GM12878 (cell line): Measurements from ENCODE around the gene ITGB2. TPM values are rescaled to one million over a fixed set of nuclear protein-coding genes. Genes with fewer than 3 reads are reported as not detected.

Source experiments
- ATAC-seq: fragments of 200-7000 bp; cut with Tn5 transposase; 3 replicates; pipeline ENCODE4 v1.9.1; 2020; ENCODE audit warnings: mild to moderate bottlenecking, moderate library complexity
- BruUV-seq: library from RNA; stranded (reverse); fragments of 400-500 nt; replicated peaks from 2 replicates; lab custom pipeline; 2021; lab: Mats Ljungman, UMichigan
- CTCF ChIA-PET: fragments of 300-600 bp; sonication (Branson Sonifier 250); formaldehyde crosslinking; extraction: SDS; loops from one replicate; lab custom pipeline; 2021; ENCODE audit warnings: inconsistent platforms; lab: Yijun Ruan, JAX
- POLR2A ChIA-PET: fragments of 350-600 bp; formaldehyde crosslinking; extraction: SDS; loops from one replicate; lab custom pipeline; 2021; ENCODE audit warnings: inconsistent platforms; lab: Charles Lee
- RAD21 ChIA-PET: fragments of 300-600 bp; sonication (Branson Sonifier 250); formaldehyde crosslinking; loops from one replicate; lab custom pipeline; 2023; ENCODE audit warnings: antibody characterized with exemption; ENCODE audit not compliant: unreplicated experiment; lab: Charles Lee
- SMC1A ChIA-PET: fragments of 300-600 bp; sonication (Branson Sonifier 250); formaldehyde crosslinking; loops from one replicate; lab custom pipeline; 2023; ENCODE audit not compliant: unreplicated experiment, uncharacterized antibody; lab: Charles Lee
- DNase-seq: peaks from one replicate; pipeline ENCODE4 v3.0.0-alpha.2; 2011; ENCODE audit warnings: low read depth, low spot score
- FAIRE-seq: peaks from 3 replicates; lab custom pipeline; 2011; peaks lifted over from hg19 to GRCh38; lab: Jason Lieb, UNC
- H2AFZ ChIP-seq: 2 replicates; pipeline ENCODE4 v1.6.0; 2011; ENCODE audit warnings: low read depth, low read length, control low read depth; ENCODE audit not compliant: control insufficient read depth
- H3K27ac ChIP-seq: 2 replicates; pipeline ENCODE4 v1.5.1; 2011; ENCODE audit warnings: control low read depth; ENCODE audit not compliant: control insufficient read depth, insufficient read depth
- H3K27me3 ChIP-seq, 2 experiments: replicated peaks in 1 of 2; 2 replicates each; pipeline versions ENCODE4 v1.6.0 to v1.6.1; 2011; ENCODE audit warnings: low read length in 1 of 2; ENCODE audit not compliant: control insufficient read depth in 2 of 2, insufficient read depth in 2 of 2
- H3K36me3 ChIP-seq, 2 experiments: 2 replicates each; pipeline ENCODE4 v1.5.1; 2011; ENCODE audit warnings: low read length in 1 of 2; ENCODE audit not compliant: control insufficient read depth in 2 of 2, insufficient read depth in 2 of 2
- H3K4me1 ChIP-seq: 2 replicates; pipeline ENCODE4 v1.6.1; 2011; ENCODE audit warnings: mild to moderate bottlenecking, low read length, moderate library complexity, mixed read lengths; ENCODE audit not compliant: control insufficient read depth, insufficient read depth
- H3K4me2 ChIP-seq: 2 replicates; pipeline ENCODE4 v1.6.0; 2011; ENCODE audit warnings: control low read depth; ENCODE audit not compliant: control insufficient read depth, insufficient read depth
- H3K4me3 ChIP-seq: fragments of 200-600 bp; sonication (generic); 2 replicates; pipeline ENCODE4 v1.5.1; 2016
- H3K79me2 ChIP-seq: 2 replicates; pipeline ENCODE4 v1.6.0; 2011; ENCODE audit warnings: low read length; ENCODE audit not compliant: control insufficient read depth, insufficient read depth
- H3K9ac ChIP-seq: 2 replicates; pipeline ENCODE4 v1.8.0; 2011; ENCODE audit warnings: low read length, control low read depth, mixed read lengths; ENCODE audit not compliant: control insufficient read depth, insufficient read depth
- H3K9me3 ChIP-seq: replicated peaks from 3 replicates; pipeline ENCODE4 v1.5.1; 2011; ENCODE audit warnings: mild to moderate bottlenecking, low read length; ENCODE audit not compliant: control insufficient read depth, insufficient read depth
- H4K20me1 ChIP-seq: 2 replicates; pipeline ENCODE4 v1.6.0; 2011; ENCODE audit not compliant: control insufficient read depth, insufficient read depth
- ATF7 ChIP-seq: fragments of 450-650 bp; IDR thresholded peaks from 2 replicates; pipeline ENCODE4 v1.6.1; 2016; ENCODE audit warnings: low read depth, mild to moderate bottlenecking
- BACH1 ChIP-seq: fragments of 450-650 bp; IDR thresholded peaks from 2 replicates; pipeline ENCODE4 v1.6.1; 2017; ENCODE audit warnings: mild to moderate bottlenecking, borderline replicate concordance
- BCL11A ChIP-seq: IDR thresholded peaks from 2 replicates; pipeline ENCODE4 v1.6.1; 2011; ENCODE audit warnings: low read depth, low read length
- CHD2 ChIP-seq: IDR thresholded peaks from 2 replicates; pipeline ENCODE4 v1.6.1; 2011; ENCODE audit warnings: low read depth, low read length, improper control_type of control experiment, borderline replicate concordance
- EGR1 ChIP-seq, 2 experiments: IDR thresholded peaks; 1 replicate in 1 of 2; 2 replicates in 1 of 2; pipeline ENCODE4 v1.6.1; 2011 to 2012; ENCODE audit warnings: low read depth in 2 of 2, low read length in 2 of 2, borderline replicate concordance in 1 of 2, mild to moderate bottlenecking in 1 of 2, moderate library complexity in 1 of 2
- RELA ChIP-seq: fragments of 450-650 bp; IDR thresholded peaks from 2 replicates; pipeline ENCODE4 v1.8.0; 2014; ENCODE audit warnings: borderline replicate concordance; ENCODE audit not compliant: partially characterized antibody
- SIN3A ChIP-seq: IDR thresholded peaks from 2 replicates; pipeline ENCODE4 v1.6.1; 2012; ENCODE audit warnings: low read depth, low read length, improper control_type of control experiment
- SIX5 ChIP-seq: IDR thresholded peaks from 2 replicates; pipeline ENCODE4 v1.6.1; 2011; ENCODE audit warnings: mild to moderate bottlenecking, low read depth, low read length, moderate library complexity; ENCODE audit not compliant: severe bottlenecking
- SMARCA5 ChIP-seq: fragments of 450-650 bp; IDR thresholded peaks from 2 replicates; pipeline ENCODE4 v1.6.1; 2017; ENCODE audit warnings: mild to moderate bottlenecking
- SUZ12 ChIP-seq: fragments of 200-600 bp; sonication (generic); IDR thresholded peaks from one replicate; pipeline ENCODE4 v1.6.1; 2018; ENCODE audit warnings: antibody characterized with exemption, mild to moderate bottlenecking; ENCODE audit not compliant: unreplicated experiment
- YBX1 ChIP-seq: fragments of 450-650 bp; IDR thresholded peaks from 2 replicates; pipeline ENCODE4 v1.6.1; 2016; ENCODE audit warnings: antibody characterized with exemption
- ZNF24 ChIP-seq: fragments of 450-650 bp; IDR thresholded peaks from 2 replicates; pipeline ENCODE4 v1.6.1; 2017; ENCODE audit warnings: antibody characterized with exemption, mild to moderate bottlenecking
- ZNF274 ChIP-seq: IDR thresholded peaks from one replicate; pipeline ENCODE4 v1.8.0; 2011; ENCODE audit not compliant: insufficient read length, insufficient read depth
- ZNF622 ChIP-seq: fragments of 450-650 bp; IDR thresholded peaks from 2 replicates; pipeline ENCODE4 v1.6.1; 2017; ENCODE audit warnings: mild to moderate bottlenecking, inconsistent platforms
- WGBS: methylation state at CpG from one replicate; pipeline ENCODE4 v1.1.6; 2016; ENCODE audit warnings: low lambda C conversion rate; ENCODE audit not compliant: insufficient replicate concordance, insufficient coverage; ENCODE audit errors: missing lambda C conversion rate; 5-methylcytosine and 5-hydroxymethylcytosine counted together
- in situ Hi-C: fragments of 300-500 bp; cut with MboI; formaldehyde crosslinking; loops from 9 replicates; pipeline ENCODE4 v1.14.3; 2018; ENCODE audit warnings: mixed read lengths
- intact Hi-C: fragments of 100-400 bp; cut with micrococcal nuclease; formaldehyde crosslinking; loops from one replicate; pipeline ENCODE4 v1.14.2; 2022; ENCODE audit not compliant: unreplicated experiment
- polyA plus RNA-seq, 11 experiments: library from polyadenylated mRNA; depleted of rRNA in 4 of 11; unstranded in 6 of 11; stranded (reverse) in 5 of 11; fragments of >200 nt; fragmentation: Nextera tagmentation in 4 of 11; fragmentation: Illumina TruSeq in 1 of 11; extraction: Ambion mirVana in 4 of 11; extraction: Trizol in 1 of 11; gene quantifications; 1 replicate in 1 of 11; 2 replicates in 10 of 11; pipeline versions ENCODE4 v1.2.1 to v1.2.3, GENCODE V29; 2011 to 2016; ENCODE audit warnings: inconsistent platforms in 2 of 11, missing spikeins in 2 of 11, low read depth in 1 of 11
- total RNA-seq, 4 experiments: library from RNA; depleted of rRNA in 3 of 4; stranded (reverse); fragments of >200 nt in 3 of 4; fragmentation: Illumina TruSeq in 1 of 4; extraction: Trizol in 1 of 4; gene quantifications; 2 replicates each; pipeline versions ENCODE4 v1.2.1 to v1.2.3, GENCODE V29; 2013 to 2021
- TF ChIP-seq, protein P1 (sequence below): IDR thresholded peaks from 2 replicates; pipeline ENCODE4 v1.6.1; 2012; ENCODE audit warnings: low read depth, low read length, improper control_type of control experiment
- TF ChIP-seq, protein P2 (sequence below): IDR thresholded peaks from 2 replicates; pipeline ENCODE4 v1.6.1; 2012; ENCODE audit warnings: low read depth, low read length, improper control_type of control experiment

Gene ITGB2
- total and polyA plus RNA-seq, 10 of the 15 experiments (the other 5 are each of a cell fraction or from before 2014, with no cell fraction given) = 8.0 to 172 (median 58.9) TPM

DNA sequence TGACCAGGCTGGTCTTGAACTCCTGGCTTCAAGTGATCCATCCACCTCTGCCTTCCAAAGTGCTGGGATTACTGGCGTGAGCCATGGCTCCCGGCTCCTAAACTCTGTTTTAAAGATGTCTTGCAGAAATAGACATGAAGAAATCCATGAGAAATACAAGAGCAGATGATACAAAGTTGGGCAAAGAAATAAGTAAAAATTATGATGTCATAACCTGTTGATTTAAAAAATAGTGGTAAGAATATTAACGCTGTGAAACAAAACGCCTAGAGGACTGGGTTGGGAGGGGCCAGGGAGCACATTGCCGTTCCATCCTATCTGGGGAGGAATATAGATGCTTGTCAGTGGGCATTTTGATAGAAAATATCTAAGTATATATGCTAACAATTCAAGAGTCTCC lies 1.2 kb upstream of the ITGB2 start:
- in situ Hi-C loops = no loop called here
- no TSS peak for BruUV-seq

DNA sequence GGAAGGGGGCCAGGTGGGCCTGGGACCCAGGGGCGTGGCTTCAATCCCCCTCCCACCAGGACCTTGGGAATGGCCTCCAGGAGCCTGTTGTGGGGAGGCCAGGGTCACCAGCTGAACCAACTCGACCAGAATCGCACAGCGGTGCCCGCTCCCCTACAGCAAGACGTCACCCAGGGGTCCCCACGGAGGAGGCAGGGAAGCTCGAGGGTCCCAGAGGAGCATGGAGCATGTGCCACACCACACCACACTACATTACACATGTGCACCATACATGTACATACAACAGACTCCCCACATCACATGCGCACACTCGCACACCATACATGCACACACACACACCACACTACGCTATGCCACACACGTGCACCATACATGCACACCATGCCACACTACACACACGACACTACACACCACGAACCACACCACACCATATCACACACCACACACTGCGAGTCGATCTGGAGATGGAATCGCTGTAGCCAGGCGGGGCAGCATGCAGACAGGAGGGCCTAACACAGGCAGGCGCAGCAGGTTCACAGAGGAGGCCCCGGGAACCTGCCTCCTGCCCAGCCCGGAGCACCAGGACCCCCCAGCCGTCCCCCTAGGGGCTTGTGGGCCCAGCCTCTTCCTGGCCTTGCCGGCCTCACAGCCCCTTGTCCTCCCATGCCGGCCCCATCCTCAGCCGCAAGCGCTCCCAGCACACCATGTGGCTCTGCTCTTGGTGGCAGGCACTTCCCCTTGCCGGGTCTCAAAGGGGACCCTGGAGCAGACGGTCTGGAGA lies 596 bp downstream of the ITGB2 start:
- H3K27ac ChIP-seq = peak overlapping the region; percentile 78
- TSS peak; percentile 60 for BruUV-seq
- ATAC-seq (peak; percentile 54), DNase-seq (no peak), FAIRE-seq (no peak)
- no peaks in the 10 kb centered on the region for H4K20me1 ChIP-seq
- H3K4me2 ChIP-seq = peak overlapping the region; percentile 94
- H3K79me2 ChIP-seq = peaks cover 33% of the 10 kb centered on the region
- in situ Hi-C loops = no loop called here
- peak overlapping the region; percentile 37 for H2AFZ ChIP-seq
- H3K4me1 ChIP-seq = peaks cover 10% of the 10 kb centered on the region; the same call in 1 of the 2 replicates
- H3K4me3 ChIP-seq = peak overlapping the region; percentile 76
- ChIA-PET CTCF (interaction anchor here (1.0 to 2.7 kb wide), 7 partner anchors 10 to 220 kb away, joined by 3 to 21 read pairs (median 3); partner anchors contain the start of gene PTTG1IP), RAD21 (interaction anchor here (0.9 to 1.5 kb wide), 6 partner anchors 8 to 126 kb away, joined by 4 to 15 read pairs (median 5); no protein-coding TSS in a partner anchor), SMC1A (interaction anchor here (0.8 to 4.1 kb wide), 7 partner anchors 11 to 45 kb away, joined by 3 to 15 read pairs (median 4); no protein-coding TSS in a partner anchor), POLR2A (interaction anchor here (1.5 to 3.4 kb wide), 2 partner anchors 10 to 119 kb away, joined by 3 to 33 read pairs; partner anchors contain the start of gene UBE2G2)
- WGBS = under 1% methylated on average over 27 of the region's 28 CpGs
- H3K9ac ChIP-seq = peak overlapping the region; percentile 86
- no peaks in the 10 kb centered on the region for H3K9me3 ChIP-seq
- intact Hi-C loops = no loop called here
- H3K36me3 ChIP-seq = peaks cover 0 to 7% of the 10 kb centered on the region in 2 experiments; a peak in 3 of 4 replicates
- H3K27me3 ChIP-seq = no peaks in the 10 kb centered on the region
- TF ChIP-seq SIN3A (no peak), SUZ12 (no peak), ZNF274 (no peak), EGR1 (IDR thresholded peaks at IDR 0.05; ENCODE audit: borderline replicate concordance in 1 of 2, low read depth in 2 of 2, low read length in 2 of 2) (no peak), SMARCA5 (no peak), BCL11A (no peak), ZNF24 (no peak), CHD2 (no peak), BACH1 (no peak), SIX5 (no peak), ZNF622 (no peak), RELA (no peak), YBX1 (no peak)
- TF ChIP-seq, protein P1, sequence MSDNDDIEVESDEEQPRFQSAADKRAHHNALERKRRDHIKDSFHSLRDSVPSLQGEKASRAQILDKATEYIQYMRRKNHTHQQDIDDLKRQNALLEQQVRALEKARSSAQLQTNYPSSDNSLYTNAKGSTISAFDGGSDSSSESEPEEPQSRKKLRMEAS = peak; percentile 64; the same call in 1 of the 2 replicates
- TF ChIP-seq, protein P2, sequence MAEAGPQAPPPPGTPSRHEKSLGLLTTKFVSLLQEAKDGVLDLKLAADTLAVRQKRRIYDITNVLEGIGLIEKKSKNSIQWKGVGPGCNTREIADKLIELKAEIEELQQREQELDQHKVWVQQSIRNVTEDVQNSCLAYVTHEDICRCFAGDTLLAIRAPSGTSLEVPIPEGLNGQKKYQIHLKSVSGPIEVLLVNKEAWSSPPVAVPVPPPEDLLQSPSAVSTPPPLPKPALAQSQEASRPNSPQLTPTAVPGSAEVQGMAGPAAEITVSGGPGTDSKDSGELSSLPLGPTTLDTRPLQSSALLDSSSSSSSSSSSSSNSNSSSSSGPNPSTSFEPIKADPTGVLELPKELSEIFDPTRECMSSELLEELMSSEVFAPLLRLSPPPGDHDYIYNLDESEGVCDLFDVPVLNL = no peak

More for the DNA sequence above, 1.2 kb upstream of the ITGB2 start:
- TF ChIP-seq ATF7 (peak; percentile 83), ZNF24 (no peak)
- Histone ChIP-seq H3K4me1 (peaks cover 19% of the 10 kb centered on the region), H2AFZ (no peak overlapping the region), H3K9ac (no peak overlapping the region), H3K9me3 (no peaks in the 10 kb centered on the region), H3K27ac (no peak overlapping the region), H3K4me2 (no peak overlapping the region), H4K20me1 (no peaks in the 10 kb centered on the region), H3K27me3 (no peaks in the 10 kb centered on the region), H3K4me3 (0 out of 2 replicates have a peak overlapping the region, but pooled peaks have one; percentile 44), H3K79me2 (peaks cover 33% of the 10 kb centered on the region), H3K36me3 (peaks cover 0 to 7% of the 10 kb centered on the region in 2 experiments; a peak in 3 of 4 replicates)
- WGBS = 61% methylated on average over 5 of the region's 5 CpGs
- ChIA-PET SMC1A (no interaction called here), POLR2A (interaction anchor here (3.4 kb wide), 1 partner anchor 9 kb away, joined by 33 read pairs; no protein-coding TSS in a partner anchor), CTCF (no interaction called here), RAD21 (no interaction called here)
- ATAC-seq = no peak
- DNase-seq = no peak
- intact Hi-C loops = no loop called here
- no peak for FAIRE-seq
